Activated T-cell treated with anti-CD3 and anti-CD28 coated beads, Interleukin-2, amount 50 U/mL, for 72 hours (primary cell): ENCODE results near the gene LIG3. TPM values are rescaled to one million over a fixed set of nuclear protein-coding genes. Genes with fewer than 3 reads are reported as not detected.
"Not testable (repeated sequence)": the region's sequence is repeated elsewhere in the genome, so short reads cannot be mapped to it uniquely, and the experiment has no call there.

Experiments
- ATAC-seq, 2 donors: fragments of 150-1000 bp; cut with Tn5 transposase; replicated peaks in 1 of 2; 2 replicates each; pipeline ENCODE4 v1.10.0; 2021; ENCODE audit warnings: moderate library complexity in 2 of 2, mild to moderate bottlenecking in 1 of 2
- DNase-seq, 2 donors: peaks; one replicate each; pipeline ENCODE4 v3.0.0; 2021 to 2022; ENCODE audit warnings: mixed read lengths in 1 of 2
- H3K27ac Mint-ChIP-seq: one replicate; pipeline ENCODE4 v1.8.0; 2022; ENCODE audit warnings: mild to moderate bottlenecking, moderate library complexity, mixed read lengths
- H3K27me3 Mint-ChIP-seq: one replicate; pipeline ENCODE4 v1.8.0; 2022; ENCODE audit warnings: low read depth, mixed read lengths
- H3K36me3 Mint-ChIP-seq, 2 donors: one replicate each; pipeline ENCODE4 v1.8.0; 2022; ENCODE audit warnings: mixed read lengths in 2 of 2, mild to moderate bottlenecking in 1 of 2; ENCODE audit not compliant: insufficient read depth in 2 of 2
- H3K4me1 Mint-ChIP-seq: one replicate; pipeline ENCODE4 v1.8.0; 2022; ENCODE audit warnings: low read depth, mixed read lengths
- H3K4me3 Mint-ChIP-seq, 2 donors: one replicate each; pipeline ENCODE4 v1.8.0; 2022; ENCODE audit warnings: mild to moderate bottlenecking in 2 of 2, mixed read lengths in 2 of 2, moderate library complexity in 2 of 2
- H3K9me3 Mint-ChIP-seq, 2 donors: one replicate each; pipeline ENCODE4 v1.8.0; 2022; ENCODE audit warnings: mixed read lengths in 2 of 2
- total RNA-seq, 2 donors: library from RNA; stranded (reverse); gene quantifications; one replicate each; pipeline ENCODE4 v1.2.3, GENCODE V29; 2022

LIG3 gene
- total RNA-seq, 2 donors from 2014 or later, result 39.1 to 44.0 TPM

DNA sequence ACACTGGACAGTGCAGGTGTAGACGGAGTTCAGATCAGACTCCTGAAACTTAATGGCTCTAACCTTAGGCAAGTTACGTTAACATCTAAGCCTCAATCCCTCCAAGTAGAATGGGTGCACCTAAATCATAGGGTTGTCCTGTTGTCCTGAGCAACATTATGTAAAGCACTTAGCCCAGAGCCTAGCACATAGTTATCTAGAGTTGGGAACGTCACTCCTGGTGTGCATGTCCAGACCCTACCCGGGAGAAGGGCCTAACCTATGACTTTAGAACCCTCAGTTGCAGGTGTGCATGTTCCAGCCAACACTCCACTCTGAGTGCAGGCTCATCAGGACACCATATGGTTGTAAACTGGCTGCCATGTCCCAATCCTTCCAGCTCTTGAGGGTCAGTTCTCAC lies 26.0 kb downstream of the LIG3 start:
- no peak overlapping the region for H3K27ac Mint-ChIP-seq
- H3K4me3 Mint-ChIP-seq, result no peak overlapping the region
- H3K27me3 Mint-ChIP-seq, result no peaks in the 10 kb centered on the region
- H3K9me3 Mint-ChIP-seq, result no peaks in the 10 kb centered on the region
- peaks cover 0 to 18% of the 10 kb centered on the region in 2 donors for H3K36me3 Mint-ChIP-seq
- H3K4me1 Mint-ChIP-seq, result no peaks in the 10 kb centered on the region
- no peak for ATAC-seq
- no peak for DNase-seq

DNA sequence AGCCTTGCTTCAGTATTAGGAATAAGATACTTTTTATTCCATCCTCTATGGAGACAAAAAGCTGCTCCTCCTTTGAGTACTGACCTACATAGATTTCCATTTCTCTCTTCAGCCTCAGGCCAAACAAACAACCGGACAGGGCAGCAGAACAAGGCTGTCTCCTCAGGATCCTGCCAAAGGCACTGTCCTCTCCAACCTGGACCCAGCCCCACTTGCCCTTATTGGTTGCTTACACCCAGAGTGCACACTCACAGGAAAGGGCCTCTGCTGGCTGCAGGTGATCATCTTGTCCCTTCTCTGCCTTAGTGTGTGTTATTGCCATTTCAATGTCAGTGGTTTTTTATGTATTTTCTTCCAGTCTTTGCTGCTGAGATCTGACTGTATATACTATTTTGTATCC lies 26.6 kb downstream of the LIG3 start:
- H3K36me3 Mint-ChIP-seq, result peaks cover 2 to 14% of the 10 kb centered on the region in 2 donors
- ATAC-seq, result no peak
- H3K4me1 Mint-ChIP-seq, result no peaks in the 10 kb centered on the region
- H3K27me3 Mint-ChIP-seq, result no peaks in the 10 kb centered on the region
- no peak for DNase-seq
- H3K9me3 Mint-ChIP-seq, result no peaks in the 10 kb centered on the region
- H3K4me3 Mint-ChIP-seq, result no peak overlapping the region
- peak overlapping the region; percentile 55 for H3K27ac Mint-ChIP-seq

DNA sequence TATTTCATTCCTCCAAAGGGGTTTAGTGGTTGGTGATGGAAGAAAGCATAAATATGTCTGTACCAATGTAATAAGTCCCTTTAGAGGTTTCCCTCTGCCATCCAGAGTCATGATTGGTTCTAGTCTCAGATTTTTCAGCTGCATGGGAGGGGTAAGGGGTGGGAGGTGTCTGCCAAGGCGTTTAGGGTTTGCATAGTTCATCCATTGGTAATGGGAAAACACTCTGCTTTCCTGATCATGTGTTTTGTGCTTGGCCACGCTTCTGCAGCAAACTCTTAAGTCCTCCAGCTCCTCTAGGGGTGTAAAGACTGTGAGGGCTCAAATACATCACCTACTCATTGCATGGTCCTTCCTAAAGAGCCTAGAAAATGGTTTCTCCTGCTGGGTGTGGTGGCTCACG lies 29.8 kb downstream of the LIG3 start:
- H3K4me3 Mint-ChIP-seq, result no peak overlapping the region
- H3K4me1 Mint-ChIP-seq, result no peaks in the 10 kb centered on the region
- no peaks in the 10 kb centered on the region for H3K27me3 Mint-ChIP-seq
- no peak for DNase-seq
- no peak for ATAC-seq
- H3K36me3 Mint-ChIP-seq, result peaks cover 3 to 12% of the 10 kb centered on the region in 2 donors
- H3K27ac Mint-ChIP-seq, result no peak overlapping the region
- no peaks in the 10 kb centered on the region for H3K9me3 Mint-ChIP-seq

DNA sequence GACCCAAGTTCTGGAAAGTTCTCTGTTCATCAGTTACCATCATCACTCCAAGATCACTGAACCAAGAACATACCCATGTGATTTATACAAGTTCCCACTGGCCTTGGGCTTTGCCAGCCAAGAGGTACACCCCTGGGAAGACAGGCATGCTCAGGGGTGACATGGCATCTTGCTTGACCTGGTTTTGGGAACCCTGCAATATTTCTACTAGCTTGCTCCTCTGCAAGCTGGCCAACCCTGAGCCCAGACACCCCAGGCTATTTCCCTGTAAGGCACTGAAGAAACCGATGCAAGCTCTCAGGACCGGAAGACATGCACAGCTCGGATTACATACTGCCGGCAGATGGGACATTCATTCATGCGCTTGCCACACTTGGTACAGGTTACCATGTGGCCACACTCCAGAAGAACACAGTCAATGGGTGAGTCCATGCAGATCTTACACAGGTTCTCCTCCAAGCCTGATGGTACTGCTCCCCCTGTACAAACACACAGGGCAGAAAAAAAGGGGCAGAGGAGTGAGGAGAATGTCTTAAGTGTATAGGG lies 31.4 kb downstream of the LIG3 start:
- no peaks in the 10 kb centered on the region for H3K4me1 Mint-ChIP-seq
- DNase-seq (no peak), ATAC-seq (no peak)
- H3K36me3 Mint-ChIP-seq, result peaks cover 7 to 12% of the 10 kb centered on the region in 2 donors
- H3K27ac Mint-ChIP-seq, result peak overlapping the region; percentile 44
- no peak overlapping the region for H3K4me3 Mint-ChIP-seq
- no peaks in the 10 kb centered on the region for H3K27me3 Mint-ChIP-seq
- no peaks in the 10 kb centered on the region for H3K9me3 Mint-ChIP-seq

DNA sequence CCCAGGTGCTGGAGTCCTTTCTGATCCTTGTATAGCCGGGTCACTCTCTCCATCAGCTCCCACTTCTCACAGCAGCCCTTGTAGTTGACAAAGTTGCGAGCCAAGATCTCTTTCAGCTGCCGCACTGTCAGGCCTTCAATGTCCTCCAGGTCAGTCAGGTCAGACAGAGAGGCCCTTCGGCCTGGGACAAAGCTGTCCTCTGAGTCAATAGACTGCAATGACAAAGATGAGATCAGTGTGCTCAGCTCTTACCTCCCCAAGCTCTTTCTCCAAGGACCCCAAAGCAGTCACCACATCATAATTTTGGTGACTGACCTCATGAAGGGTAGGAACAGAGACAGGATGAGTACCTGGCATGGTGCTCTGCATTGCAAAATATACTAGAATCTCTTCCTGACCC lies 36.1 kb downstream of the LIG3 start:
- Mint-ChIP-seq H3K9me3 (no peaks in the 10 kb centered on the region), H3K36me3 (peaks cover 12 to 16% of the 10 kb centered on the region in 2 donors), H3K4me1 (peaks cover 21% of the 10 kb centered on the region), H3K27me3 (no peaks in the 10 kb centered on the region), H3K4me3 (no peak overlapping the region), H3K27ac (peak overlapping the region; percentile 62)
- DNase-seq, result no peak
- ATAC-seq, result no peak

DNA sequence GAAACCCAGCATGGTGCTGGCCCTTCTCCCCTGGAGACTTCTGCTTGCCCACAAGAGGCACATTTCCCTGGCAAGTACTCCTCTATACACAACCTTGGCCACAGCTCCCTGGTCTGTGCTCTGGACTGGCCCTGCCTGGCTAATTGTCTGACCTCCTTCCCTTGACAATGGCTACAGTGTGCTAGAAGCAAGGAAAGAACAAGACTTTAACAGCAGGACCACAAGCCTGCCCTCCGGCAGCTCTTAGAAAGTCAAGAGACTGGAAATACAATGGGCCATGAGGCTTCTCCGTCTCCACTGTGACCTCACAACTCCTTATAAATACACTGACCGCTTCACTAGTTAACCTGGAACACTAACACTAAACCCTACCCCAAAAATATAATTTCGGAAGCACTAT lies 36.7 kb downstream of the LIG3 start:
- DNase-seq, result no peak
- Mint-ChIP-seq H3K4me1 (peaks cover 27% of the 10 kb centered on the region), H3K27ac (peak overlapping the region; percentile 62)

DNA sequence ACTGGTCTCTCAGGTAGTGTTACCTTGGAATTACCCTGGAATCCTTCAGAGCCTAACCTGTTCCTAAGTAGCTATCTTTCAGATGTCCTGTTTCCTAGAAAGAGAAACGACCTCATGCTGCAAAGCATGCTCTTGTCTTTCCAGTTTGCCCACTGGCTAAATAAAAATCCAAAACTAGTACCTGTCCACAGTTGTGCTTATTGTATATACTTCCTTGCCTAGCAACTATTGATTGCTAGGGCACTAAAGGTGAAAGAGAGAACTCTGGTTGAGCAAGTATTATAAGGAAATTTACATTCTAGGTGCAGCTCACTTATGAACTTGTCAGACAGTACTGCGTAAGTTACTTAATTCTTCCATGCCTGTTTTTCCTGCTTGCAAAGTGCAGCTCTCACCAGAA lies 38.5 kb downstream of the LIG3 start:
- H3K27me3 Mint-ChIP-seq, result no peaks in the 10 kb centered on the region
- no peak overlapping the region for H3K27ac Mint-ChIP-seq
- ATAC-seq, result no peak
- H3K9me3 Mint-ChIP-seq, result no peaks in the 10 kb centered on the region
- peaks cover 10 to 16% of the 10 kb centered on the region in 2 donors for H3K36me3 Mint-ChIP-seq
- no peak overlapping the region for H3K4me3 Mint-ChIP-seq
- peaks cover 45% of the 10 kb centered on the region for H3K4me1 Mint-ChIP-seq
- DNase-seq, result no peak

More for the DNA sequence above, 36.7 kb downstream of the LIG3 start:
- Mint-ChIP-seq H3K27me3 (no peaks in the 10 kb centered on the region), H3K9me3 (no peaks in the 10 kb centered on the region), H3K4me3 (no peak overlapping the region), H3K36me3 (peaks cover 10 to 16% of the 10 kb centered on the region in 2 donors)
- ATAC-seq, result no peak

DNA sequence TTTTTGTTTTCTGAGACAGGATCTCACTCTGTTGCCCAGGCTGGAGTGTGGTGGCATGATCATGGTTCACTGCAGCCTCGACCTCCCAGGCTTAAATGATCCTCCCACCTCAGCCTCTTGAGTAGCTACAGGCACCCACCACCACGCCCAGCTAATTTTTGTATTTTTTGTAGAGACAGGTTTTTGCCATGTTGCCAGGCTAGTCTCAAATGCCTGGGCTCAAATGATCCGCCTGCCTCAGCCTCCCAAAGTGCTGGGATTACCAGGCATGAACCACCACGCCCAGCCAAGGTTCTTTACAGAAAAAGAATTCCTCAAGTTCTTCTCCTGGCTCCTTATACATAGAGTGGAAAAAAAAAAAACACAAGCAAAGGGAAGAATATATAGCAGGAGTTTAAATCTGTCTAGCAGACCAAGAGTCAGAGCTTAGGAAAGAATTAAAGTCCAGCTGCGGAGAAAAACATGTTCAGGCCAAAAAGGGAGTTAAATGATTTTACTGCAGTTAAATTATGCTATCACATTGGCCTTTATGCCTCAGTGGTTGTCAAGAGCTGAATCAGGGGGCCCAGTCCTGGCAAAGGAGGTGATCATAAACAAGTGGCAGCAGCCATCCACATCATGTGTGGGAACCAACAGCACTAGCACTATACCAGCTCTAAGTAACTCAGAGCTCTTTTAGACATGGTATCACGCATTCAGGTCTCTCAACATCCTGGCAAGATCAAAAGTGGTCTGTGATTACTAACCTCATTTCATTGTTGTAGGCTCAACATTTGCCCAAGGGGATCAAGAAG lies 39.3 kb downstream of the LIG3 start:
- no peaks in the 10 kb centered on the region for H3K9me3 Mint-ChIP-seq
- ATAC-seq, result no peak
- H3K27ac Mint-ChIP-seq, result no peak overlapping the region
- DNase-seq, result no peak
- peak overlapping the region in 1 of 2 donors; percentile 8 for H3K4me3 Mint-ChIP-seq
- H3K27me3 Mint-ChIP-seq, result no peaks in the 10 kb centered on the region
- peaks cover 10 to 16% of the 10 kb centered on the region in 2 donors for H3K36me3 Mint-ChIP-seq
- H3K4me1 Mint-ChIP-seq, result peaks cover 47% of the 10 kb centered on the region

DNA sequence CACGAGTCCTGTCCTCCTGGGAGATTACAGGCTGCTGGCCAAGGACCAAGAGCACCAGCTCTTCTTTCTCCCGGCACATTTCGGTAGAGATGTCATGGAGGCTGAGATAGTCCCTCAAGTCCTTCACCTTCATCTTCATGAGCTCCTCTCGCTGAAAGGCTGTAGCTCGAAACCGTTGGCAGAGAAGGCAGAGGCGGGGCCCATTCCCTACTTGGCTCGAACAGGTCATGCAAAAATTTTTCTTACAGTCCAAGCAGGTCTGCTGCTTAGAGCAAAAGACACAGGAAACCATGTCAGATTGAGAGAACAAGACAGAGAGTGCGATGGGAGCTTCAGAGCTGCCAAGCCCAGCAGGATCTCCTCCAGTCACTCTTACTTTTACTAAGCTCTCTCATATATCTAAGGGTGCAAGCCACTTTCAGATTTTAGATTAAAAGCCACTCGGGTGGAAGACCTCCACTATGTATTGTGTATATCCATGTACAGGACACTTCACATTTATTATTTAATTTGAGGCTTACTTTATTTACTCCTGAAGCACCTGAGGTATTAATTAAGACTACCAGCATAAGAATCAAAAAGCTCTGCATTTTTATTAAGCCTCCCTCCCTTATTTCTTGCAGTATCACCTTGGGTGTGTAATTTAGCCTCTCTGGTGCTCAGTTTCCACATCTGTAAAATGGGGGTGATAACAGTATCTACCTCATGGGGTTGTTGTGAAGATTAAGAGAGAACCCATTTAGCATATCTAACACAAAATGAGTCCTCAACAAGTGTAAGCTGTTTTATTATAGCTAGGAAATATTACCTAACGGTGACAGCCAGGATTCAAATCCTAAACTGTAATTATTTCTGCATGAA lies 41.4 kb downstream of the LIG3 start:
- peak overlapping the region; percentile 95 for H3K27ac Mint-ChIP-seq
- H3K4me3 Mint-ChIP-seq, result peak overlapping the region; percentile 82 to 84

DNA sequence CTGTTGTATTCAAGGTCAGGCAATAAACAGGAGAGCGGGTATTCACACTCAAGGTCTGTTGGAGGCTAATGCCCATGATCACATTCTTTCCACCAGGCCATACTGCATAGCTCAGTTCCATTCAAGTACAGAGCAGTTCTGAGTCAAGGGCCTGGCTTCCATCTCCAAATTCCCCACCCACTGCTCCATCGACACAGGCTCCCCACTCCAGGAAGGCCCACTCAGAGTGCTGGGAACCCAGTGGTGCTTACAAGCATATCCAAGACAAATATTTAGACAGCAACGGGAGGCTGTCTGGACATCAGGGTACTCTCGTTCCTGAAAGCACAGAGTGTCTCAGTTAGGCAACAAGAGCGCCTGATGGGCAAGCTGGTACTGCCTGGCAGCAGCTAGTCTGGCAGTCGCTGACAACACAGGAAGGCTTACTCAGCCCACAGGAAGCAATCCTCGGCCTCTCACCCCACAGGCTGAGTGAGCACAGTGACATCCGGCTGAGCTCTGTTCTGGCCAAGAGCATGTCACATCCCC lies 42.3 kb downstream of the LIG3 start:
- Mint-ChIP-seq H3K4me1 (peaks cover 47% of the 10 kb centered on the region), H3K27ac (peak overlapping the region; percentile 95), H3K9me3 (no peaks in the 10 kb centered on the region), H3K4me3 (peak overlapping the region; percentile 82 to 84), H3K27me3 (no peaks in the 10 kb centered on the region), H3K36me3 (peaks cover 3 to 10% of the 10 kb centered on the region in 2 donors)
- peak; percentile 100 for ATAC-seq
- DNase-seq, result peak; percentile 81 to 82

More for the DNA sequence above, 41.4 kb downstream of the LIG3 start:
- no peak for DNase-seq
- ATAC-seq, result no peak
- H3K4me1 Mint-ChIP-seq, result peaks cover 47% of the 10 kb centered on the region
- peaks cover 5 to 14% of the 10 kb centered on the region in 2 donors for H3K36me3 Mint-ChIP-seq
- no peaks in the 10 kb centered on the region for H3K9me3 Mint-ChIP-seq
- H3K27me3 Mint-ChIP-seq, result no peaks in the 10 kb centered on the region

DNA sequence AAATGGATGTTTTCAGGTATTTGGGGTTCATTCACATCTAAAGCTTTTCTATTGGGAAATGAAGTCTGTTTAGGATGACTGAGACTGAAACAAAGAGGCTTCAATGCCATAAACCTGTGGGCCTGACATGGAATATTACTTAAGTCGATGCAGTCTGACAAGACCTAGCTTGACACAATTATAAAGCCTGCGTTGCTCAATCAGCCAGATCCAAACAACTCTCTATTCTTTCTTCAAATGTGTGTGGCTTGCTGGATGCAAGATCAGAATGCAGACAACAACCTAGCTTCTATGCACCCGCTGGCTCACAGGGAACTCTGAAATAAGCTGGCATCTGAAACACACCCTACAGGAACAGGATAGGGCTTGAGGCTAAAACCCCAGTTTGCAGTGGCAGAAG lies 43.2 kb downstream of the LIG3 start:
- ATAC-seq, result no peak
- Mint-ChIP-seq H3K36me3 (peaks cover 3 to 10% of the 10 kb centered on the region in 2 donors), H3K4me1 (peaks cover 49% of the 10 kb centered on the region)

DNA sequence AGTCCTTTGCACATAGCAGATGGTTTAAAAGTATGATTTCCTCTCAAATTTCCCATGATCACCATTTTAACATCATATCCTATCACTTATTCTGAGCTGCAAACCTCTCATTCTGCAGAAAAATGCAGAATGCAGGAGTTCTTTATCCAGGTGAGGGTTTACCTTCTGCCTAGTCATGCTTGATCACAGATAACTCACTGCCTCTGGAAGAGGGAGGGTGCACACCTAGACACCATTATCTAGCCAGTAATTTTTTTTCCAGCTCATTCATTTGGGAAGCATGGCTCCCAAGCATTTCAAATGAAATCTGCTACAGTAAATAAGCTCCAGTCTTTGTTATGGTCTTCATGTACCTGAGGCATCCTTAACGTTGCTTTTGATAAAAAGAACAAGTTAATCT lies 45.2 kb downstream of the LIG3 start:
- DNase-seq, result no peak
- H3K4me1 Mint-ChIP-seq, result peaks cover 46% of the 10 kb centered on the region
- no peaks in the 10 kb centered on the region for H3K27me3 Mint-ChIP-seq
- no peak overlapping the region for H3K27ac Mint-ChIP-seq
- peaks cover 0 to 7% of the 10 kb centered on the region in 2 donors for H3K36me3 Mint-ChIP-seq
- ATAC-seq, result no peak
- no peak overlapping the region for H3K4me3 Mint-ChIP-seq
- H3K9me3 Mint-ChIP-seq, result no peaks in the 10 kb centered on the region

More for the DNA sequence above, 43.2 kb downstream of the LIG3 start:
- DNase-seq, result no peak
- Mint-ChIP-seq H3K4me3 (peak overlapping the region; percentile 82 to 84), H3K9me3 (no peaks in the 10 kb centered on the region), H3K27me3 (no peaks in the 10 kb centered on the region), H3K27ac (peak overlapping the region; percentile 95)

DNA sequence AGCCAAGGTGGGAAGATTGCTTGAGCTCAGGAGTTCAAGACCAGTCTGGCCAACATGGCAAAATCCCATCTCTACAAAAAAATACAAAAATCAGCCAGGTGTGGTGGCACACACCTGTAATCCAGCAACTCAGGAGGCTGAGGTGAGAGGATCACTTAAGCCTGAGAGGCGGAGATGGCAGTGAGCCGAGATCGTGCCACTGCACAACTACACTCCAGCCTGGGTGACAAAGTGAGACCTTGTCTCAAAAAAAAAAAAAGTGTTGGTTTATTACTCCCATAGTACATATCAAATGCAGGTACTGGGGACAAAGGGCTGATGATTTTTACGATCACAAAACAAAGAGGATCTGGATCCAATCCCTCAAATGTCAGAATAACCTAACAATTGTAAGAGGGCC lies 47.8 kb downstream of the LIG3 start:
- not testable (repeated sequence) for H3K27me3 Mint-ChIP-seq, H3K36me3 Mint-ChIP-seq, DNase-seq, H3K9me3 Mint-ChIP-seq, ATAC-seq, H3K4me3 Mint-ChIP-seq
- Mint-ChIP-seq H3K4me1 (peaks cover 34% of the 10 kb centered on the region), H3K27ac (peak overlapping the region; percentile 47)
